NCI-H1092 treated with DMSO at 0.1 percent for 48 hours (cell line): ENCODE measurements around the gene MYOZ2.
"Not testable (repeated sequence)": the region's sequence is repeated elsewhere in the genome, so short reads cannot be mapped to it uniquely, and the experiment has no call there.

ENCODE experiments used
- DNase-seq: peaks from one replicate; lab custom pipeline; 2025; lab: John Stamatoyannopoulos, UW

MYOZ2 gene

DNA sequence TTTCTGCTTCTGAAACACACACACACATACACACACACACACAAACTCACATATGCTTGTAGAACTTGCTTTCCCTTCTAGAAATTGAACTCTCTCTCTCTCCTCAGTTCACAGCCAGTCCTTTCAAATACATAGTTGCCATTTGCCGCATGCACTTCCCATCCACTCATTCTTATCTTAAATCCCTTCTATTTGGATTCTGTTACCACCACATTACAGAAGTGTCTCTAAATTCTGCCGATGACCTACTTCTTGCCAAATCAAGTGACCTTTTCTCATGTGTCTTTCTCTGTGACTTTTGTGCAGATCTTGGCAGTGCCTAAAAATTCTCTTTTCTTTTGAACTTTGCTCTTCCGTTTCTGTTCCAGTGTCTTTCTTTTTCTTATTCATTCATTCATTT, 7.5 kb upstream of the MYOZ2 start:
- no peak for DNase-seq

DNA sequence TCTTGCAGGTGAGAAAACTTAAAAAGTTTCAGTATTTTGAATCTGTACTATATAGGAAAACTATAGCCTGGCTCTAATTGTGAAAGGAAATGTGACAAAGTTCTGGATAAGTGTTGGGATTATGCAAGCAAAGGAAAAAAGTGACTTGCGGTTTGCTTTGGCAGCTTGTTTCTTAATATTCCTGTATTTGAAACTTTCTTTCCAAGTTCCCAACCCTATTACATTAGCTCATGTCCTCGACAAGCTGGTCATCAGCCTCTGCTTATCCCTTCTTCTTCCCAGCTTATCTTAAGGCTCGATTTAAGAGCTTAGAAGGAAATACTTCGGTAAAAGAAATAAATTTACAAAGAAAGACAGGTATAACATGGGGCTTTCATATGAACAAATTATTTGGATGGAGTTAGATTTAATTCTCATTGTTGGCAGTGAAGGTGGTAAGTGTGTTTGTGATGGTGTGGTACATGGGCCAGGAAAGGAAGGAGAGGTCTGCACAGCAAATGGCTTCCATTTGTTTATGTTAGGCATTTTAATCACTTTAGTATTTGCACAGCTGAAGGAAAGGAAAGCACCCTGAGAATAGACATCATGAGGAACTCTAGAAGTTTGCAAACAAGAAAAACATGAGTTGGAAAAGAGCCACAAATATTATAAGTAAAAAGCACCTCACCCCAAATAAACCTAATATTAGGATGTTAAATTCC, 5.1 kb upstream of the MYOZ2 start:
- no peak for DNase-seq

DNA sequence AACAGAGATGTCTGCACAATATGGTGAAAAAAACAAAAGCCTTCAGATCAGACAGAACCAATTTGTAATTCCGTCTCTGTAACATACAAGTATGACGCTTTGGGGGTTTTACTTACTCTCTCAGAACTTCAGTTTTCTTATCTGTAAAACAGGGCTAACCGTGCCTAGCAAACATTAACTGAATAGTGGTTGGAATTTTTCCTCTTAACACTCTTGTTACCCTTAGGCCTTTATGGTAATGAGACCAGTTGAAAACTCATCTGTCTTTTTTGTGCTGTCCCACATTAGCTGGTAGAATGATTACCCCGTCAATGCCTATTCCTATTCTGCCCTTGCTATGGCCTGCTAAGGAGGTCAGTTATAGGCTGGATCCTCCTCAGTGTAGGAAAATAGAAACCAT, 4.5 kb upstream of the MYOZ2 start:
- DNase-seq = no peak

DNA sequence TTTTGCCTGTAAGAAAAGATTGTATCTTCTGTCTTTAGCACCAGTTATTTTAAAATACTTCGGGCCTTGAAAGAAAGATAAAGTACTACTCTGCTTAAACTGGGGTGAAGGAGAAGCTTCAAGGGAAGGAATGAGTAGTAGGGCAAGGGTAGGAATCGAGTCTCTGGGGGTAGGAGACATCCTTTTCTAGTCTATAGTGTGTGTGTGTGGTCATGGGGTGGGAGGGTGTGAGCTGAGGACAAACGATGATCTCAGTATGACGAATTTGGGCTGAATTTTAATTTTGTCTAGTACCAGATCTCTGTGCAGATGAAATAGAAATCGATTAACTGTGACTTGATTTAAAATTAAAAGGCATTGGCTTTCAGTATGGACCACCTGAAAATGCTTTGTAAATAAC, 3.3 kb upstream of the MYOZ2 start:
- DNase-seq = no peak

DNA sequence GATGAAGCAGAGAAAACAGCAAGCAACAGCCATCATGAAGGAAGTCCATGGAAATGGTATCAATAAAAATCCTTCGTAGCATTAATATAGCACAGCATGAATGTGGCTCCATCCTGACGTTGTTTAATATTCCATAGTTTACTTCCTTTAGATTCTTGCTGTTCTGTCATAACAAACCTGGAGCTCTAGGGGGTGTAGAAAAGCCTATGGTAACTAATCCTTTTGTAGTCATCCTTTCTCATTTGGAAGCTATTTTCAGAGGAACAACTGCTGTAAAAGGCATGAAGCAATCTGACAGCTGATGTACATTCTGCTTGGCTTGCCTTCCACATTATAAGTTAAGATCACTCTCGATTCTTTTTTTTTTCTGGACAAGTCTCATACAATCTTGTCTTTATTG, 914 bp downstream of the MYOZ2 start:
- DNase-seq = no peak

DNA sequence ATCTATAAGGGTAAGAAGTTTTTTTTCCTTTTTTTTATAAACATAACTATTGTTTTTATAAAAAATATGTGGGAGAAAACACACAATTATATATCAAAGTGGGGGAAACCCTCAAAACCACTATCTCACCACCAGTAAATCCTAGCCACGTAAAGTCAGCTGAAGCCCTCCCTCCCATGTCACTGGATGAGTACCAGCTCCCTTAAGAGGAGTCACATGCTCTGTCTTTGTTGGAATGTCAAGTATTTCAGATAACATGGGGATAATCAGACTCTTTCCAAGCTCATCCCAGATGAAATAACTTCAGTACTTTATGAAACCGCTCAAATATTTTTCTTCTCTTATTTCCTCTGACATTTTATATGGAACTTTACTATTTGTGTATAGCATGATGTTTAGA, 2.4 kb downstream of the MYOZ2 start:
- no peak for DNase-seq

DNA sequence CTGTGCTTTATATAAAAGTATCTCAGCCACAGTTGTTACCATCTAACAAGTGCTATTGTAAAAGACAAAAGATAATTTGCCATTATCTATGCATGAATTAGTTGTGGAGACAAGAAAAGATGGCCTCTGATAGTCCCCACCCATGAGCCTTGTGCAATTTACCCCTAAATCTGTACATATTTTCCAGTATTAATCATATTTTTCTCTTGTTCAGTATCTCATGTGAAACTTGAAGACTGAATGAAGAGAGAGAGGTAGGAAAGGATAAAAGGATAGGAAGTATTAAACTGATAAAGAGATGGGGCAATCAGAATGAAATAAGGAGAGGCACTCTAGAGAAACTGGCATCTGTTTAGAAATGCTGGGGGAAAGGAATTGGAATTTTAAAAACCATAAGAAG, 3.7 kb downstream of the MYOZ2 start:
- no peak for DNase-seq

DNA sequence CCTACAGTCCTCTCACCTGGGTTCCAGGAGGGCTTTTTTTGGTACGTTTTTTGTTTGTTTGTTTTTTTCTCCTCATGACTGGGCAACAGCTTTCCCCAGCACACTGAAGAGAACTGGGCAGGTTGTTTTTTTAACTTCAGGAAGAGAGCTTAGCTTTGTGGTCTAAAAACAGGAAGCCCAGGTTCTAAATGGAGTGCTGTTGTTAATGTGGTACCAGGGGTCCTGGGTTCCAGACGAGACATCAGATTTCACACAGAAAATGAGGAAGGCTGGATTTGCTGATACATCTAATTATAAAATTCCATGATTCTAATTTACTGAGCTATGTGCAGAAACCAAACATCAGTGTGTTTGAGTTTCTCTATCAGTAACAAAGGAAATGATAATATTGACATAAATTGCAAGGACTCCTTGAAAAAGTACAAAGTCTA, 4.2 kb downstream of the MYOZ2 start:
- no peak for DNase-seq

DNA sequence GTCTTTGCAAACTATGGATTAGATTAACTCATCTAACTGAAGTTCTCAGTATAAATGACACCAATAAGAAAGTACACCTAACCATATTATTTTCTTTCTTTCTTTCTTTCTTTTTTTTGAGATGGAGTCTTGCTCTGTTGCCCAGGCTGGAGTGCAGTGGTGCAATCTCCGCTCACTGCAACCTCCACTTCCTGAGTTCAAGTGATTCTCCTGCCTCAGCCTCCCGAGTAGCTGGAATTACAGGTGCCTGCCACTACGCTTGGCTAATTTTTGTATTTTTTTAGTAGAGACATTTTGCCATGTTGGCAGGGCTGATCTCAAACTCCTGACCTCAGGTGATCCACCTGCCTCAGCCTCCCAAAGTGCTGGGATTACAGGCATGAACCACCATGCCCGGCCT, 5.7 kb downstream of the MYOZ2 start:
- DNase-seq = not testable (repeated sequence)

DNA sequence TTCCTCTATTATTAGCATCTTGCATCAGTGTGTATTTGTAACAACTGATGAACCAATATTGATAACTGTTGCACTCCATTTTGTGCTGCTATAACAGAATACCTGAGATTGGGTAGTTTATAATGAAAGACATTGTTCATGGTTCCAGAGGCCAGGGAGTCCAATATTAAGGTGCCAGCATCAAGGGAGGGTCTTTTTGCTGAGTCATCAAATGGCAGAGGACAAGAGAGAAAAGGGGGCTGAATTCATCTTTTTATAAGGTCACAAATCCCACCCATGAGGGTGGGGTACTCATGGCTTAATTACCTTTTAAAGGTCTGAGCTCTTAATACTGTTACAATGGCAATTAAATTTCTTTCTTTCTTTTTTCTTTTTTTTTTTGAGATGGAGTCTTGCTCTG, 7.2 kb downstream of the MYOZ2 start:
- no peak for DNase-seq

DNA sequence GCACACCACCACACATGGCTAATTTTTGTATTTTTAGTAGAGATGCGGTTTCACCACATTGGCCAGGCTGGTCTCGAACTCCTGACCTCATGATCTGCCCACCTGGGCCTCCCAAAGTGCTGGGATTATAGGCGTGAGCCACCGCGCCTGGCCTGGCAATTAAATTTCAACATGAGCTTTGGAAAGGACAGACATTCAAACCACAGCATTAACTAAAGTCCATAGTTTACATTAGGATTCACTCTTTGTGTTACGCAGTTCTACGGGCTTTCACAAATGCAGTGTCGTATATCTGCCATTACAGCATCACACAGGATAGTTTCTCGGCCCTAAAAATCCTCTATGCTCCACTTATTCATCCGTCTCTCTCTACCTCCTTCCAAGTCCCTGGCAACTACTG, 7.7 kb downstream of the MYOZ2 start:
- DNase-seq = not testable (repeated sequence)

DNA sequence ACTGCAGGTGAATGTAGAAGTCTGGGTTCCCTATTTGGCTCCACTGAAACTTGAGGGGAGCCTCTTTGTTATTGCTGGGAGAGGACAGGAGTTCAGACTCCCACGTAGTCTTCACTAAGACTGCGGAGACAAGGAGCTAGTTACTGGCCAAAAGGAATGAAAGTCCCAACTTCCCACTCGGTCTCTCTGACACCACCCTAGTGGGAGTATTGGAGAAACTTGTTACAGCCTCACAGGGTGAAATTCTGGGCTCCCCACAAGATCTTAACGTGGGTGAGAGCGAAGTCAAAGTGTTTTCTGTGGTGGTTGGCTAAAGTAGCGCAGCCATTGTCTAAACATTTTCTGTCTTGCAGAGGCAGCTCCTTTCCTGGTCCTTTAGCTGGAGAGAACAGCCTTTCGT, 13.5 kb downstream of the MYOZ2 start:
- no peak for DNase-seq

DNA sequence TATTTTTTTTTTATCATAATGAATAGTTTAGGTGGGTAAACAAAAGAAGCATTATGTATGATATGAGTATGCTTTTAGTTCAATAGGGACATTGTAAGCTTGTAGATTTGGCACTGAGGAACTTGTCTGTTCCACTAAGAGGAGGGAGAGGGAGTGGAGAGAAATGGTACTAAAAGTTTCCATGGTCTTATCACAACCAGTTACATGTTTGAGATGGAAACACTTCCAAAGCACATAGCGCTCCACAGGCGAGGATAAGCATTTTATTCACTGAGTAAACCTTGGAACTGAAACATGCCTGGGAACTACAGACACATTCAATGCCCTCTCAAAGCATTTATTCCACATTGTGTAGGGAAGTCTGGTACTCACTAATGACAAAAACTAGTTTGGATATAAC, 15.5 kb downstream of the MYOZ2 start:
- DNase-seq = no peak

DNA sequence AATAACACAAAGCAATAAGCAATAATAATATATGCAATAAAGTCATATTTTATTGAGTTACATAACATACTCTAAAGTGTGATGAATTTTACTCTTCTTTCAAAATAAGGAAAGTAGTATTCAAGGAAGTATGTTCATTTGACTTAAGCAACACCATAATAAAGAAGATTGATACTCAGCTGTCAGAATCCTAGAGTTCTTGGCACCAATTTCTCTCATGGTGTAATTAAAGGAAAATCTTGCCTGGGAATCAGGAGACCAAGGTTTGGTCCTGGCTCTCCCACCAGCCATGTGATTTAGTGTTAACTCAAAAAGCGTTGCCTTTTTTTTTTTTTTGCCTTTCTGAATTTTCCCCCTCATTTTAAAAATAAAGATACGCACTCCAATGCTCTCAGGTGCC, 17.1 kb downstream of the MYOZ2 start:
- no peak for DNase-seq

DNA sequence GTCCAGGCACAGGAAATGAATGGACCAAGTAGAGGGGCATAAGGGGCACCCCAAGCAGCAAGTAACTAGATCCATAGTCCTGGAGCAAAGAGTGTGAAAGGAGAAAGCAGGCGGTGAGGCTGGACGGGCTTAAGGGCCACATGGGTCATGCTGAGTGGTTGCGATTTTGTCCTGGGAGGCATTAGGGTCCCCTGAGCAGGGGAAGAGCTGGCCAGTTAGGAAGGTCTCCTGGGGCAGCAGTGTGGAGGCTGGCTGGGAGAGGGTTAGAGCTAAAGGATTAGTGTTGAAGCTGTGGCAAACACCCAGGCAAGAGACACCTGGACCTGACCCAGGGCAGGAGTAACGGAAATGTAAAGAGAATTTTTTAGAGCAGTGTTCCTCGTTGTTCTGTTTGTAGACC, 26.5 kb downstream of the MYOZ2 start:
- no peak for DNase-seq

DNA sequence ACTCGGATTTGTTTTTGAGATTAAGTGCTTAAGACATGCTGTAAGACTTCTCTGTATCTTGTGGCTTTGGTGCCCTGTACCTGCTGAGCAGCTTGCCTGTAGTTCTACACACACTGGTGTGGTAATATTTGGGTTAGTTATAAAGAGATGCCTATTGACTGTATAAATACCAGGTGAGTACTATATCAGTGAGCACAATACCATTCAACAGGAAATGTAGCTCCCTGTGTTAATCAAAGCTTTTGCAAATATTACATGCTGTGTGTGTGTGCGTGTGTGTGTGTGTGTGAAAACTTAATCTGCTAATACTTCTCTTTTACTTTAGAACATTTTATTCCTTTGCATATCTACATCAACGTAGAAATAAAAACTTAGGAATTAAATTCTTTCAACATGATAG, 30.1 kb downstream of the MYOZ2 start:
- no peak for DNase-seq

DNA sequence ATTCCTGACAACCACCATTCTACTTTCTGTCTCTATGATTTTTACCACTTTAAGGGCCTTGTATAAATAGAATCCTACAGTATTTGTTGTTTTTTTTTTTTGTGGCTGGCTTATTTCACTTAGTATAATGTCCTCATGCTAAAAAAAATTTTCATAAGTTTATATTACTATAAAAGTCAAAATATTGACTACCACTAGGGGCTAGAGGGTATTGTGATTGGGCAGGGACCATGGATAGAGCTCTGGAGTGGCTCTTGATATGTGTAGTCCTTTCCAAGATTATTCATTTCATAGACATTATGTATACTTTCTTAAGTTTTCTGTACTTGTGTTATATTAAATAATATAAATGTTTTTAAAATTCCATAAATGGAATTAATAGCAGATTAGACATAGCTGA, 34.6 kb downstream of the MYOZ2 start:
- no peak for DNase-seq

DNA sequence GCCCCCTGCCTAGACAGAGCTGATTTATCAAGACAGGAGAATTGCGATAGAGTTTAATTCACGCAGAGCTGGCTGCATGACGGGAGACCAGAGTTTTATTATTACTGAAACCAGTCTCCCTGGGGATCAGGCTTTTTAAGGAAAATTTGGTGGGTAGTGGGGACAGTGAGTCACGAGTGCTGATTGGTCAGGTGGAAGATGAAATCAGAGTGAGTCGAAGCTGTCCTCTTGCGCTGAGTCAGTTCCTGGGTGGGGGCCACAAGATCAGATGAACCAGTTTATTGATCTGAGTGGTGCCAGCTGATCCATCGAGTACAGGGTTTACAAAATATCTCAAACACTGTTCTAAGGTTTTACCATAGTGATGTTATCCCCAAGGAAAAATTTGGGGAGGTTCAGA, 36.6 kb downstream of the MYOZ2 start:
- DNase-seq = no peak

DNA sequence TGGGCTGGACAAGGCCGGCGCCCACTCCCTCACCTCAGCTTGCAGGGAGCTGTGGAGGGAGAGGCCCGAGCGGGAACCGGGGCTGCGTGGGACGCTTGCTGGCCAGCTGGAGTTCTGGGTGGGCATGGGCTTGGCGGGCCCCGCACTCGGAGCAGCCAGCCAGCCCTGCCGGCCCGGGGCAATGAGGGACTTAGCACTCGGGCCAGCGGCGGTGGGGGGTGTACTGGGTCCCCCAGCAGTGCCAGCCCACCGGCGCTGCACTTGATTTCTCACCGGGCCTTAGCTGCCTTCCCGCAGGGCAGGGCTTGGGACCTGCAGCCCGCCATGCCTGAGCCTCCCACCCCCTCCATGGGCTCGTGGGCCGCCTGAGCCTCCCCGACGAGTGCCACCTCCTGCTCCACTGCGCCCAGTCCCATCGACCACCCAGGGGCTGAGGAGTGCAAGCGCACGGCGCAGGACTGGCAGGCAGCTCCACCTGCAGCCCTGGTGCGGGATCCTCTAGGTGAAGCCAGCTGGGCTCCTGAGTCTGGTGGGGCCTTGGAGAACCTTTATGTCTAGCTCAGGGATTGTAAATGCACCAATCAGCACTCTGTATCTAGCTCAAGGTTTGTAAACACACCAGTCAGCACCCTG, 38.2 kb downstream of the MYOZ2 start:
- not testable (repeated sequence) for DNase-seq

DNA sequence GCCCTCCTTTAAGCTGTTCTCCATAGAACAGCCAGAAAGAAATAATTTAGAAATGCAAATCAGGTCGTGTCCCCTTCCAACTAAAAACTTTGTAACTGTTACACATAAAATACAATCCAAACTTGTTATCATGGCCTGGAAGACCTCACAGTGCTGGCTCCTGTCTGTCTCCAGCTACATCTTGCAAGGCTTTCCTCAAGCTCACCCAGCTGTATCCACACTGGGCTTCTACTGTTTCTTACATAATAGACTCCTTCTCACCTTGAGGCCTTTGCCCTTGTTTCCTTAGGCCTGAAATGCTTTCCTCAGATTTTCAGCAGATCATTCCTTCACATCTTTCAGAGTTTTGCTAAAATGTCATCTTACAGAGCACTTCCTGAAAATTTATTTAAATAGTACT, 43.4 kb downstream of the MYOZ2 start:
- no peak for DNase-seq

DNA sequence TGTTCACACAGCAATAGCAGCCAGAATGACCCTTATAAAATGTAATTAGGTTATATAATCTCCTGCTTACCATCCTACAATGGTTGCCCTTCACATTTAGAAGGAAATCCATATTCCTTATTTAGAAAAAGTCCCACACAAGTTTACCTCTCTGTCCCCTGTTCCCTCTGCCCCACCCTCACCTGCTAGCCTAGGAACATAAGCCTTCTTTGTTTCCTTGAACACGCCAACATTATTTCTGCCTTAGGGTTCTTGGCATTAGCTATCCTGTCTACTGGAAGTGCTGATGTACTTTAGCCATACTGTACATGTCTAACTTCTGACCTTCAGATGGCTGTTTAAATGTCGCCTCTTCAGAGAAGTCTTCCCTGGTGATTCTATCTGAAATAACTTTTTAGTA, 48.5 kb downstream of the MYOZ2 start:
- no peak for DNase-seq

DNA sequence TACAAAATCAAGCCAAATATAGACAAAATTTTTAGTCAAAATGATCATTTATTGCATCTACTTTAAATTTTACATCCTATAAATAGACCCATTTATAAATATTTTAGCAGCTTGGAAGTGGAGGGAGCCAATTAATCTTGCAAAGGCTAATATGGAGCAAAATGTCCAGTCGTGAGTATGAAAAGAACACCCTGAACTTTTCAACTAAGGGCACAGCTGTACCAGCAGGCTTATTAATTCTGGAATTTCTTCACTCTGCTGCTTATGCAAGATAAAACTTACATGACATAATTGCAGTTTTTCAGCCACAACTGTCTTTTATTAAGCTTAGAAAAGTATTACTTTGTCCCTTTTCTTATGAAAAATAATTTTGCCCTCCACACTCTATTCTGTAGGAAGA, 54.0 kb downstream of the MYOZ2 start:
- DNase-seq = no peak

DNA sequence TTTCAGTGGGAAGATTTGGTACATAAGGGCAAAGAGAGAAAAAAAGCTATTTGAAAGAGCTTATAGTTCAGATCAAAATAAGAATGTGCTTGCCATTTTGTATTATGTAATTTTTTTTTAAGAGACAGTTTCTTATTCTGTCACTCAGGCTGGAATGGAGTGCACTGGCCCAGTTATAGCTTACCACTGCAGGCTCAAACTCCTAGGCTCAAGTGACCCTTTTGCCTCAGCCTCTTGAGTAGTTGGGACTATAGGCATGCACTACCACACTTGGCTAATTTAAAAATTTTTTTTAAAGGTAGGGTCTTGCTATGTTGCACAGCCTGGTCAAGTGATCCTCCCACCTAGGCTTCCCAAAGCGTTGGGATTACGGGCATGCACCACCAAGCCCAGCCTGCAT, 54.7 kb downstream of the MYOZ2 start:
- DNase-seq = no peak

DNA sequence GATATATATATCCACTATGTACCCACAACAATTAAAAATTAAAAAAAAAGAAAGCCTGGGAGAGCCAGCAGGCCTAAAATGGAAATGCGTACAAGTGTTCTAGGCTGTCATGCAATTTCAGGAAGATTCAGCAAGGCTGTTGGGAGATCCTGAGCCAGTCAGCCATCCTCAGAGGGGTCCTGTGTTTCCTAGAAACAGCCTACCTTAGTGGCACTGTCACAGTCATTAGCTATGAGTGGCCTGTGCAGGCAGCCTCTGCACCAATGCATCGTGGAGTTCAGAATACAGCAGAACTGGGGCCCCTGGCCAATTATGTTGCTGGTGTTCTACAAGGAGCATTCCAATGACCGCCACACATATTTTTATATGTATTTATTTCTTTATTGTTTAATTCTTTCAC, 55.9 kb downstream of the MYOZ2 start:
- no peak for DNase-seq
